Endometrium (tissue), 2 donors: Measurements from ENCODE around the gene DUXB.

Experiments
- FAIRE-seq: peaks from 2 replicates; lab custom pipeline; 2012; peaks lifted over from hg19 to GRCh38; lab: Jason Lieb, UNC
- donor health status: control.
- donor health status: control.

DUXB gene, protein sequence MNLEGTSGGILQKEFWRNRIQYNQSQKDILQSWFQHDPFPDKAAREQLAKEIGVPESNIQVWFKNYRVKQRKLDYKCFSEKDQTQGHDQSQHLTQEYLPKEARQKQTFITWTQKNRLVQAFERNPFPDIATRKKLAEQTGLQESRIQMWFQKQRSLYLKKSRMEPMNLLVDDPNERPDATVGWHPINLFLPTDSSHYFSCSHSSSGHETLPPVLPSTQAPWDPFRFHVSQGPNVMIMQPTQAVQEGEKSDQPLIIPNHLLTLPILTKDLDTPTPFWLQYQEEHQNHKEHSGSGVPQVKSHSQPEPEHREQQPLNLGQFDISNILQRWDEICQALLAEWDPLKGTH

DNA sequence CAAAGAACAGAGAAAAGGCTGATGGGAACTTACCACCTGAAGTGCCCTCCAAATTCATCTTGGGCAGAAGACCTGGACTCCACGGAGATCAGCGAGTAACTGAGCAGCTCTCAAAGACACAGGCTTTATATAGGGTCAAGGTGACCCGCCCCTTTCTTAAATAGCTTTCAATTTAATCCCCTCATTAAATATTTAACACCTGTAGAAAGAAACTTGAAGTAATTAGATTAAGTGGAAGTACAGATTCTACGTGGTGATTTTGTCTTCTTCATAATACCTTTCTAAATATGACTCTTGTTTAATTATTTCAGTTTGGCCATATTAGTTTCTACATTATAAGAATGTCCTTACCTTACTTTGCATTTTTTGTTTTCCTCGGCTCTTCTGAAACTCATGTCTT lies at the start of gene DUXB:
TSS of gene DUXB (minus strand) at position 101 of the 400 bp plus-strand sequence. CDS start at position 58, 43 bp downstream.
- FAIRE-seq: no peak

DNA sequence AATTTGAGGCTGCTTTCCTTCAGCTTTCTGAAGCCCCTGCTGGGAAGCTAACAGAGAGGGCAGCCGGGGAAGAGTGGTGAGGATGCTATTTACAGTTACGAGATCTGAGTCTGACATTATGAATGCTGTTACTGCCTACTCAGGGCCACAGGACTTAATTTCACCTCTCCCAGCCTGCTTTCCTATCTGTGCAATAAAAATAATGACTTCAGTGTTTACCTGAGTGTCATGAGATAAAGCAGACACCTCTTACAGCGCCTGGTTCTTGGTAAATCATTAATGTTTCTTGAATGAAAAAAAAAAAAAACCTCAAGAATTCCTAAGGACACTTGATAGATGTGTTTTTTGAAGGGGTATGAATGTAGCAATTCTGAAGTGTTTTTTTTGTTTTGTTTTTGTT lies 49.3 kb upstream of the DUXB start:
- FAIRE-seq: no peak

DNA sequence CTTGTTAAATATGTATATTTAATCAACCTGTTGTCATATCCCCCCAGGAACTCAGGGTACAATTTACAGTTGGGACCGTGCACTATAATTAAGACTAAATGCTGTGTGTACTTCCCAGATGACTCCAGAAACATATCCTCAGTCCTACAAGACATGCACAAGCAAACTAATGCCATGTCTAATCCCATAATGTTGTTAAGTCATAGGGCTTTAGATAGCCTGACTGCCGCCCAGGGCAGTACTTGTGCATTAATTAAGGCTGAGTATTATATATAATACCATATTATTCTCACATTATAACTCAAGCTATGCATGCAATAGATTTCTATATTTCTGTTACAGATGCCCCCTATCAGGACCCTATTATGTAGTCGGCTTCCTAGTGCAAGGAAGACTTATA lies 45.1 kb upstream of the DUXB start:
- no peak for FAIRE-seq

GRCh38 chr16:75745823-75746222 lies 44.6 kb upstream of the DUXB start:
- no peak for FAIRE-seq

DNA sequence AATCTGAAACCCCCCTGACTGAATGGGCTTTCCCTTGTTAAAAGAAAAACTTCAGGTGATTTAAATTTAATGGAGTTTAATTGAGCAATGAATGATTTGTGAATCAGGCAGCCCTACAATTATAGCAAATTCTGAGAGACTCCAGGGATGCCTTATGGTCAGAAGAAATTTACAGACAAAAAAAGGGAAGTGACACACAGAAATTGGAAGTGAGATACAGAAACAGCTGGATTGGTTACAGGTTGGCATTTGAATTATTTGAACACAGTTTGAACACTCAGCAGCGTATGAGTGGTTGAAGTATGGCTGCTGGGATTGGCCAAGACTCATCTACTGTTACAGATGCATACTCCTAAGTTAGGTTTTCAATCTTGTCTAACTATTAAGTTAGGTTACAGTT lies 44.0 kb upstream of the DUXB start:
- FAIRE-seq: no peak

GRCh38 chr16:75742424-75743047 lies 41.3 kb upstream of the DUXB start:
- FAIRE-seq: no peak

DNA sequence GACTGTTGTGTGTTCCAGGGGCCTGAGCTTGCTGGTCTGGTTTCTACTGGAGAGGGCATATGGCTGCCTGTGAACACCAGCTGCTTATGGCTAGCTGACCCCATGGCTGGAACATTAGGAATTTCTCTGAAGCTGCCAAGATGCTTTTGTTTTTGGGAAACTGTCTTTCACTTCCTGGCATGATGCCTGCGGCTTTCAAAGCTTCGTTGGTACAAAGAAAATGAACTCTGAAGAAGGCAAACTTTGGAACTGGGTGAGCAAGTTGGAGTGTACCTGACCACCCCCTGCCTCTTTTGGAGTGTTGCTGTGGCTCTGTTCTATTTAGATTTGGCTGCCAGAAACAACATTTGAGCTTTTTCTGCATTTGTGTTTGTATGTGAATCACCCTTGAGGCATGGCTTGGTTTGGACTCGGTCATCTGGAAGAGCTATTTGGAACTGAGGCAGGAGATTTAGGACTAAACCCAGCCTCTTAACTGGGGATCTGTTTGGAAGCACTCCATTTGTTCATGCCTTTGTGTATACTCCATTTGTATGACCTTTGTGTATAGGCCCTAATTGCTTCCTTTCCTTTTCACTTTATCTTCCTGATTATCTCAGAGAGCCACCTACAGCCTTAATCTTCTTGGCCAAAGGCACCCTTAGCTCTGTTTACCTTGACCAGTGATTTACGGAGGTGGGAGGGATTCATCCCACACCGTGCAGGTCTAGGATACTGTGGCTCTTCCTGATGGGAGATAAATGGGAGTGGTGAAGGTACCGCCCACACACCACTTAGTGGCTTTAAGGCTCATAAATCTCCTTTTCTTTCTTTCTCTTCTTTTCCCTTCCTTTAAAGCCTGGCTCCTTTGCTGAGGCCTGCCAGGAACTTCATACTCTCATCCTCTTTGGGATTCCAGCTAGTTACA lies 32.3 kb upstream of the DUXB start:
- no peak for FAIRE-seq

DNA sequence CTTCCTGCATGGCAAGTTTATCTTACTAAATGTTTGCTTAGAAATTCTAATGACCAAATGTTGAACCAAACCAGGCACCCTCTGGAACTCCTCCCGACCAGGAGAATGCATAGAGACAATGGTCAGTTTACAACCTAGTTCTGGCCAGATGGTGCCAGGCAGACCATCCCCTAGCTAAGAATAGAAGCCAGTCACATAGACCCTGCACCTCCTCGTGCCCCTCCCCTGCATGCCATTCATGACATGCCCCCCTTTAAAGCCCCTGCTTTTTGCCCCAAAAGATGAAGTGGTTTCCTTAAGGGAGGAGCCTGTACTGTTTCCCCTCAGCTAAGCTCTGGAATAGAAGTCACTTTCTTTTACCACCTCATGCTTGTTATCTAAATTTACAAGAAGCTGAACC lies 31.6 kb upstream of the DUXB start:
- no peak for FAIRE-seq

DNA sequence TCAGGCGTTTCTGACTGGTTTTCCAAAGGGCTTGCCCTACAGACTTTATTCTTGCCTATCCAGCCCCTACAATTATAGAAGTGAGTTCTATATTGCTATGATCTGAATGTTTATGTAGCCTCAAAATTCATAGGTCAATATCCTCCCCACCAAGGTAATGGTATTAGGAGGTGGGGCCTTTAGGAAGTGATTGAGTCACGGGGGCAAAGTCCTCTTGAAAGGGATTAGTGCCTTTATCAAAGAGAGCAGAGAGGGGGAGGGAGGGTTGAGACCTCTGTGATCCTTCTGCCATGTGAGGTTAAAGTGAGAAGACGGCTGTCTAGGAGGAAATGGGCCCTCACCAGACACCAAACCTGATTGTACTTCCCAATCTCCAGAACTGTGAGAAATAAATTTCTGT lies 26.0 kb upstream of the DUXB start:
- no peak for FAIRE-seq

GRCh38 chr16:75726390-75726789 lies 25.1 kb upstream of the DUXB start, which contains the start of gene CPHXL:
Gene CPHXL, minus strand, starts transcription at chr16:75726490. Its CDS starts 48 bp downstream, at chr16:75726442.
- FAIRE-seq: no peak

DNA sequence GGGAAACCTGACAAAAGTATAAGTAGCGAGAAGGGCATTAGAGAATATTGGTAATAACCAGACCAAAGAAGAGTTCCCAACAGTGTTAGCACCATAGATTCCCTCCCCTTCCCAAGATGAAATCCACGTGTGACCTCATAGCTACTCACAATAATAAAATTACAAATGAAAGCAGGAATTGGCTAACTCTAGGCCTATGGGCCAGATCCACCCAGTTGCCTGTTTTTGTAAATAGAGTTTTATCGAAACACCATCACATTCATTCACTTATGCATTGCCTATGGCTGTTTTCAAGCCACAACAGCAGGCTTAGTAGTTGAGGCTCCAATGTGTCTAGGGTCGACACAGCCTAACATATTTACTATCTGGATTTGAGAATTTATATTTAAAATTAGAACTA lies 17.2 kb upstream of the DUXB start:
- no peak for FAIRE-seq

GRCh38 chr16:75714661-75715060 lies 13.4 kb upstream of the DUXB start:
- no peak for FAIRE-seq

DNA sequence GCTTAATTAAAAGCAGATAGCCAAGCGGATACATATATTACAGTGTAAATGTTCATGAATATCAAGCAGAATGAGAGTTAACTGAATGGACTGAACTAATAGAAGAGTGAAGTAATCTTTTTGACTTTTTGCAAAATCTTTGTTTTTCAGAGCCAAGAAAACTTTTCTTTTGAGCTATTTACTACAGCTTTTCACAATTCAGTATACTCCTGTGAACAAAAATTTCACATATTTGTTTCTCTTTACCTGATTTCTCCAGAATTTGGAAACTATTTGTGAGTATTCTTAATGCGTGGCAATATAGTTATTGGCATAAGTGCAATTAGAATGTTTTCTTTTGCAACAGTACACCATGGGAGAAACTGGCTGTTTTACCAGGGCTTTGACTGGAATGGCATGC lies 9.1 kb upstream of the DUXB start:
- FAIRE-seq: no peak

DNA sequence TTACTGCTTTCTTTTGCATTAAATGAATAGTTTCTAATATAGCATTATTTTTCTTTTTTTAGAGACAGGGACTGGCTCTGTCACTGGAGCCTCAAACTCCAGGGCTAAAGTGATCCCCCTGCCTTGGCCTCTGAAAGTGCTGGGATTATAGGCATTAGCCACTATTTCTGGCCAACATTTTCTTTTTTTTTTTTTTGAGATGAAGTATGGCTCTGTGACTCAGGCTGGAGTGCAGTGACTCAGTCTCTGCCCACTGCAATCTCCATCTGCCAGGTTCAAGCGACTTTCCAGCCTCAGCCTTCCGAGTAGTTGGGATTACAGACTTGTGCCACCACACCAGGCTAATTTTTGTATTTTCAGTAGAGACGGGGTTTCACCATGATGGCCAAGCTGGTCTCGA lies 2.0 kb upstream of the DUXB start:
- no peak for FAIRE-seq

DNA sequence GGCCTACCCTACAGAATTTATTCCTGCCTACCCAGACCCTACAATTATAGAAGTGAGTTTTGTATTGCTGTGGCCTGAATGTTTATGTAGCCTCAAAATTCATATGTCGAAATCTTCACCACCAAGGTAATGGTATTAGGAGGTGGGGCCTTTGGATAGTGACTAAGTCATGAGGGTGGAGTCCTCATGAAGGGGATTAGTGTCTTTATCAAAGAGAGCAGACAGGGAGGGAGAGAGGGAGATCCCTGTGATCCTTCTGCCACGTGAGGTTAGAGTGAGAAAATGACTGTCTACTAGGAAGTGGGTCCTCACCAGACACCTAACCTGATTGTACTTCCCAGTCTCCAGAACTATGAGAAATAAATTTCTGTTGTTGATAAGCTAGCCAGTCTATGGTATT lies 981 bp upstream of the DUXB start:
- no peak for FAIRE-seq

DNA sequence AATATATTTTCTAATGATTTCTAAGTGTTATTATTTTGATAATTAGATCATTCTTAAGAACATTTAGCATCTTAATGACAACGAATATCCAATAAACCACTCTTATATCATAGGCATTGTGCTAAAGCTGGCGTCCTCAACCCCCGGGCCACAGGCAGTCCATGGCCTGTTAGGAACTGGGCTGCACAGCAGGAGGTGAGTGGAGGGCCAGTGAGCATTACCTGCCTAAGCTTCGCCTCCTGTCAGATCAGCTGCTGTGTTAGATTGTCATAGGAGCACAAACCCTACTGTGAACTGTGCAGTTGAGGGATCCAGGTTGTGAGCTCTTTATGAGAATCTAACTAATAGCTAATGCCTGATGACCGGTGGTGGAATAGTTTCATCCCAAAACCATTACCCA lies 3.7 kb downstream of the DUXB start:
- no peak for FAIRE-seq

GRCh38 chr16:75695708-75696107 lies 5.6 kb downstream of the DUXB start:
- no peak for FAIRE-seq

GRCh38 chr16:75687361-75687760 lies 13.9 kb downstream of the DUXB start:
- no peak for FAIRE-seq

- FAIRE-seq: no peak
Observed at GRCh38 chr16:75682308-75682707, 19.0 kb downstream of the DUXB start.

DNA sequence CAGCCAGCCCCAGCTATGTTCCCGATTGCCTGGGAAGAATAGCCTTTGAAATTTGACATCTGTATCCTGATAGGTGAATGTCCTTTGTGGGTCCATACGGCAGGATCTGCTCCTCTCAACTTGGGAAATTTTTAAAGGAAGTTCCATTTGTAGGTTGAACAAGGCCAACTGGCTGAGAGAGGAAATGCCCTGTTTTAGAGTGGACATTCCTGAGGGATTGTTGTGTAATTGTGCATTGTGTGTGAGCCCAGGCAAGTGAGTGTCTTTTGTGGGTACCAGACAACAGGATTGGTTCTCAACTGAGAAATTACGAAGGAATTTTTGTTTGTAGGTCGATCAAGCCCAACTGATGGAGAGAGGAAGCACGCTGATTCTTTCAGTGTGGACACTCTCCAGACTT lies 21.9 kb downstream of the DUXB start:
- no peak for FAIRE-seq

GRCh38 chr16:75676909-75677308 lies 24.4 kb downstream of the DUXB start, which contains the start of gene CPHXL2:
Gene CPHXL2, minus strand, starts transcription at chr16:75677009. Its CDS starts 10 bp downstream, at chr16:75676999.
- no peak for FAIRE-seq

DNA sequence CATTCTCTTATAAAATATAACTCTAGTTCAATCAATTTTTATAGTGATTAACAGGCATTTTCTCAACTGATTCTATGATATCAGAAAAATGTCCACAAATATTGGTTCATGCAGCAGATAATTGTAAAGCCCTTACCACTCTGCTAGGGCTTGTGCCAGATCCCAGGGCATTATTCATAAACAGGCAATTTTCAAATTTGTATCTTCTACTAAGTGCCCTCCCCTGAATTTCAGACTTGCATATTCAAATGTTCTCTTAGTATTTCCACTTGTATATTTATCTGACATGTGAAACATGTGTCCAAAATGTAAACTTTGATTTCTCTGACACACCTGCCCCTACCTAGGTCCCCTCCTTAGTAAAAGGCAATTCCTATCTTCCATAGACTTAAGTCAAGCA lies 33.8 kb downstream of the DUXB start:
- no peak for FAIRE-seq
